Measurements from ENCODE around the gene PRDM10. TPM values are rescaled to one million over a fixed set of nuclear protein-coding genes. Genes with fewer than 3 reads are reported as not detected.
"Not testable (repeated sequence)": the region's sequence is repeated elsewhere in the genome, so short reads cannot be mapped to it uniquely, and the experiment has no call there.

The PRDM10 gene
- total RNA-seq, 6 donors from 2014 or later, result 6.8 to 13.9 (median 12.7) TPM

GRCh38 chr11:130020323-130020722 is 17.7 kb upstream of the PRDM10 start:
- Histone ChIP-seq H3K4me1 (no peaks in the 10 kb centered on the region), H3K27ac (no peak overlapping the region), H3K4me3 (no peak overlapping the region), H3K27me3 (no peaks in the 10 kb centered on the region), H3K36me3 (no peaks in the 10 kb centered on the region), H3K9me3 (no peaks in the 10 kb centered on the region)
- DNase-seq, result no peak
- no peak for TF ChIP-seq POLR2A (IDR thresholded peaks at IDR 0.05)
- no peak for TF ChIP-seq POLR2AphosphoS5 (IDR thresholded peaks at IDR 0.05)
- no peak for TF ChIP-seq CTCF (IDR thresholded peaks at IDR 0.05)
- TF ChIP-seq EP300 (IDR thresholded peaks at IDR 0.05), result no peak
- WGBS, 2 donors, result 79 to 91% methylated on average over 4 of the region's 4 CpGs
- ATAC-seq (ENCODE audit: low FRiP score in 2 of 2), result no peak

- H3K4me1 ChIP-seq; DNase-seq; H3K4me3 ChIP-seq; H3K9me3 ChIP-seq; H3K36me3 ChIP-seq; H3K27me3 ChIP-seq; H3K27ac ChIP-seq; ATAC-seq (ENCODE audit: low FRiP score in 2 of 2): not testable (repeated sequence)
- 92 to 96% methylated on average over 3 of the region's 3 CpGs for WGBS, 2 donors
Observed at GRCh38 chr11:130015846-130016245, 13.2 kb upstream of the PRDM10 start.

GRCh38 chr11:130008326-130008725 is 5.7 kb upstream of the PRDM10 start:
- Histone ChIP-seq H3K9me3 (no peaks in the 10 kb centered on the region), H3K27ac (no peak overlapping the region), H3K4me3 (no peak overlapping the region), H3K27me3 (no peaks in the 10 kb centered on the region), H3K36me3 (no peaks in the 10 kb centered on the region), H3K4me1 (peaks cover 6 to 10% (median 7%) of the 10 kb centered on the region in 4 donors)
- DNase-seq (no peak), ATAC-seq (ENCODE audit: low FRiP score in 2 of 2) (no peak)
- TF ChIP-seq EP300 (IDR thresholded peaks at IDR 0.05), result no peak
- no peak for TF ChIP-seq POLR2A (IDR thresholded peaks at IDR 0.05)

GRCh38 chr11:130006929-130007328 is 4.3 kb upstream of the PRDM10 start:
- DNase-seq (no peak), ATAC-seq (ENCODE audit: low FRiP score in 2 of 2) (no peak)
- no peak overlapping the region for H3K27ac ChIP-seq
- H3K36me3 ChIP-seq, result no peaks in the 10 kb centered on the region
- H3K4me3 ChIP-seq, result no peak overlapping the region
- peaks cover 6 to 10% (median 7%) of the 10 kb centered on the region in 4 donors for H3K4me1 ChIP-seq
- H3K27me3 ChIP-seq, result no peaks in the 10 kb centered on the region
- H3K9me3 ChIP-seq, result no peaks in the 10 kb centered on the region
- 86 to 96% methylated on average over 3 of the region's 3 CpGs for WGBS, 2 donors
- TF ChIP-seq POLR2AphosphoS5 (IDR thresholded peaks at IDR 0.05) (no peak), EP300 (IDR thresholded peaks at IDR 0.05) (no peak), CTCF (IDR thresholded peaks at IDR 0.05) (no peak), POLR2A (IDR thresholded peaks at IDR 0.05) (no peak)

- peak overlapping the region; percentile 31 to 90 (median 81) for H3K4me3 ChIP-seq
- no peaks in the 10 kb centered on the region for H3K27me3 ChIP-seq
- H3K4me1 ChIP-seq, result peaks cover 17 to 27% (median 20%) of the 10 kb centered on the region in 4 donors
- DNase-seq, result no peak
- H3K27ac ChIP-seq, result peak overlapping the region; percentile 96 to 100 (median 98)
- no peaks in the 10 kb centered on the region for H3K9me3 ChIP-seq
- WGBS, 2 donors, result 0 to 5% methylated on average over 7 to 8 of the region's 8 CpGs
- no peak for ATAC-seq (ENCODE audit: low FRiP score in 2 of 2)
- TF ChIP-seq POLR2A (IDR thresholded peaks at IDR 0.05) (no peak), EP300 (IDR thresholded peaks at IDR 0.05) (no peak), POLR2AphosphoS5 (IDR thresholded peaks at IDR 0.05) (no peak), CTCF (IDR thresholded peaks at IDR 0.05) (peak in 1 of 6 experiments; percentile 2)
- H3K36me3 ChIP-seq, result no peaks in the 10 kb centered on the region
Observed at GRCh38 chr11:130003717-130004001, 1.0 kb upstream of the PRDM10 start.

- Histone ChIP-seq H3K36me3 (no peaks in the 10 kb centered on the region), H3K9me3 (no peaks in the 10 kb centered on the region)
Observed at GRCh38 chr11:130002846-130003716, 446 bp upstream of the PRDM10 start.

More at GRCh38 chr11:130002846-130003716, 446 bp upstream of the PRDM10 start:
- H3K27ac ChIP-seq, result peak overlapping the region; percentile 96 to 100 (median 98)
- H3K27me3 ChIP-seq, result no peaks in the 10 kb centered on the region
- peak; percentile 94 to 98 for ATAC-seq (ENCODE audit: low FRiP score in 2 of 2)
- 0 to 1% methylated on average over 9 to 29 of the region's 65 CpGs for WGBS, 2 donors
- H3K4me1 ChIP-seq, result peaks cover 17 to 27% (median 20%) of the 10 kb centered on the region in 4 donors
- DNase-seq, result peak; percentile 91 to 96
- peak overlapping the region; percentile 31 to 90 (median 81) for H3K4me3 ChIP-seq
- TF ChIP-seq CTCF (IDR thresholded peaks at IDR 0.05) (peak in 1 of 6 experiments; percentile 11), EP300 (IDR thresholded peaks at IDR 0.05) (peak in 1 of 4 donors; percentile 52), POLR2A (IDR thresholded peaks at IDR 0.05) (peak; percentile 65 to 94 (median 78)), POLR2AphosphoS5 (IDR thresholded peaks at IDR 0.05) (peak; percentile 69 to 74)
